Glomerular visceral epithelial cell (primary cell): ENCODE measurements around the gene SMIM1.

ENCODE experiments used
- DNase-seq: peaks from one replicate; pipeline ENCODE4 v3.0.0-alpha.2; 2016; ENCODE audit errors: extremely low spot score

The SMIM1 gene

DNA sequence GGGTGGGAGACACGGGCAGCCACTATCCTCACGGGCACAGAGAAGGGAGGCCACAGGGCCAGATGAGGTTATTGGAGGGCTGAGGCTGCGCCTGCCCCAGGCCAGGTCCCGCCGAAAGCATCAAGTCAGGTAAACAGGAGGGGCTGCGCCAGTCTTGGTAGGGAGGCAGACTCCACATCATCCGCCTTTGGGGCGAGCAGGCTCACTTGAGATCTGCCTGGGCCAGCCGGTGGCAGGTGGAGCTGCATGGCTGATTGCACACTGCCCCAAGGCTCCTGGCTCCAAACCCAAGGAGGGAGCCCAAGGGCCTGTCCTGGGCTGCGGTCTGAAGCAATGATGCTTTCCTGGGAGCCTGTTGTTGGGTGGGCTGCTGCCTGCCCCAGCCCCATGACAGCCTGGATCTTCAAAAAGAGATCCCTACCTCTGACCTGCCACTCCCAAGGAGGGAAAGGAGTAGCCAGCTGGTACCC lies 4.6 kb downstream of the SMIM1 start:
- DNase-seq: no peak

DNA sequence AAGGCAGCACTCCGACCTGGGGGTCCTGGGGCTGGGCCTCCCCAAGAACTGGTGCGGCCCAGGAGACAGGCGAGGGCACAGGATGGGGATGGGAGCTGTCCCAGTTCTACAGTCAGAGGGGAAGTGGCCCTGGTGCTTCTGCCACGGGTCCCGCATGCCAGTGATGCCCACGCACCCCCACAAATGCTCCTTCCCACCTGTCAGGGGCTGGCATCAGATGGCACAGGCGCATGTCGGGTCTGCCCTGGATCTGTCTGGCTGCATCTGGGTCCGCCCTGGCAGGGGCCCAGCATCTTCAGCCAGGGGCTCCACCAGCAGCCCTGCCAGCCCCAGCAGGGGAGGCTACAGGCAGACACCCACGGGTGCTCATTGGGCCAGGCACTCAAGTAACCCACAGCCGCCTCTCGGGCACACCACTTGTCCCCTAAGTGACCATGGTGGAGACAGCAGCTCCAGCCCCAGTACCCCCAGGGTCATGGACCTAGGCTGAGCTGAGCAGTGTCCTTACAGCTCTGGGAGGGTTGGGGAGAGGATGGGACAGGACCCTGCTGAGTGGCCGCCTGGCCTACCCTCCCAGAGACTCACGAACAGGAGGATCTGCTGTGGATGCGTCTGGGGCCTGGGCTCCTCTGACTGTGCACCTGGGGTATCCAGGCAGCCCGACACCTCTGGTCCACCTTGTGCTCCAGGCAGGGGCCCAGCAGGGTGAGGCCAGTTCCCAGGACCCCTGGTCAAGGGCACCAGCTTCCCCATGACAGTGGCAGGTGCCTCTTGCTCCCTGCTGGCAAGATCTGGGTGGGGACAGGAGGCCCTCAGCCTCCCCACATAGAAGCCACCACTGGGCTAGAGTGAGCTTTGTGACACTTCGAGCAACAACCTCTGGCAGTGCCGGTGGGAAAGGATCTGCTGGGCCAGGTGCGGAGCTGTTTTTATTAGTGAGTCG lies 5.4 kb downstream of the SMIM1 start:
- no peak for DNase-seq

DNA sequence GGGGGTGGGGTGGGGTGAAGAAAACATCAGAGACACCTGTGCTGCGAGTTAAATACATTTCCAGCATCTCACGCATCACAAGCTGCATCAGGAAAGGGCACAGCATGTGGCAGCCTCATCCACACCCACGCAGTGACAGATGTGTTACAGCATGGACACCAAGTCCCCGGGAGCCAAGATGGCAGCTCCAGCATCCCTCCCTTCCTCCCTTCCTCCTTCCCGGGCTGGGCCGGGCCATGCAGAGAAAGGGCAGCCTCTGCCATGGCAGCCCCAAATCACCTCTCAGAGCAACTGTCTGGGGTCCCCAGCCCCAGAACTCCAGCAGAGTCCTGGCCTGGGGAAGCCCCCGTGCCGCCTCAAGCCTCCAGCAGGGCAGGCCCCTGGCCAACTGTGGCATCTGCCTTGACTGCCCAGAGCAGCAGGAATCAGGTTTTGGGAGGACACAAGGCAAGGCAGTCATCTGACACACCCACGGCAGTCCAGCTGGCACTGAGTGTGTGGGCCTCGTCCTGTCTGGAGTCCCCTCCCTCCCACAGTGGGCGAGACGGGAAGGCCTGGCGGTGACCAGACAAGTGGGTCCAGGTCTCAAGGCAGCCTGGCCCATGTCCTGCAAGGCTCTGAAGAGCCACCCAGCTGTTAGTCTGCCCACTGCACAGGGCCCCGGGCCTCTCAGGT lies 6.2 kb downstream of the SMIM1 start:
- no peak for DNase-seq

DNA sequence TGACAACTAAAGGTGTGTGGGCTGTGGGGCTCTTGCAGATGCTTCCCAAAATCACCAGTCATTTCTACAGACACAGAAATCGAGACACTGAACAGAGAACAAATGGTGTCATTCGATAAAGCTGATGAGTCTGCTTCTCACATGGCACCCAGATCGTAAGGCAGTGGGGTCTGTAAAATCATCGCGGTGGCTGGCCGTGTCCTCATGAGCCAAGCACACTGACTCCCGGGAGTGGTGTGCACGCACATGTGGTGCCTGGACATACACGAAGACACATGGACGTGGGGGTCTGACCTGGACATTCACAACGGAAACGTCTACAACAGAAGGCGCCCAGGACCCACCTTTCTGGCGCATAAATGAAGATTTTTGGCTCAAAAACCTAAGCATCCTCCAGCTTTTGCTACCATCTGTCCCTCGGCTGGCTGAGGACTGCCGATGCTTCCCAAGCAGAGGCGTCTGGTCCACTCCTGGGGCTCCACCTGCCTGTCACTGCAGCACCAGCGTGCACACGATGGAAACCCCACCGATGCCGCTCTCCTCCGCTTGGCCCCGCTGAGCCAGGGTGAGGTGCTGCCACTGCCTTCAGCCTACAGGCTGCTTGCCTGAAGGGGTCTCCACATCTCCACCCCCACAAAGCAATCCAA lies 6.8 kb downstream of the SMIM1 start:
- DNase-seq: no peak

DNA sequence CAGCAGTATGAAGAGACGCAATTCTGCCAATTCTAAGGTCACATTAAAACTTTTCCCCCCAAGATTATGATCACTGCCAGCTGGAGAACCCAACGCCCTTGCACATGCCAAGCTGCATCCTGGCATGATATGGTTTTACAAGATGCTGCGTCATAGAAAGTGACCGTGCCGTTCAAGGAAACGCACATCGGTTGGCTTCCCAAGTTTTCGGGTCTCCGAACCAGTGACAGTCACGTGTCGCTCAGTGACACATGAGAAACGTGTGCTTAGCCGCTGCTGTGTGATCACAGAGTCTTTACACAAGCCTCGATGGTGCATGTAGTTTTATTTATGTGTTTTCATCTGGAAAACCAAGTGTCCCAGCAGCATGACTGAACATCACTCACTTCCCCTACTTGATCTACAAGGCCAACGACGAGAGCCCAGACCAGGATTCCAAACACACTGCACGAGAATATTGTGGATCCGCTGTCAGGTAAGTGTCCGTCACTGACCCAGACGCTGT lies 7.4 kb downstream of the SMIM1 start:
- DNase-seq: no peak

DNA sequence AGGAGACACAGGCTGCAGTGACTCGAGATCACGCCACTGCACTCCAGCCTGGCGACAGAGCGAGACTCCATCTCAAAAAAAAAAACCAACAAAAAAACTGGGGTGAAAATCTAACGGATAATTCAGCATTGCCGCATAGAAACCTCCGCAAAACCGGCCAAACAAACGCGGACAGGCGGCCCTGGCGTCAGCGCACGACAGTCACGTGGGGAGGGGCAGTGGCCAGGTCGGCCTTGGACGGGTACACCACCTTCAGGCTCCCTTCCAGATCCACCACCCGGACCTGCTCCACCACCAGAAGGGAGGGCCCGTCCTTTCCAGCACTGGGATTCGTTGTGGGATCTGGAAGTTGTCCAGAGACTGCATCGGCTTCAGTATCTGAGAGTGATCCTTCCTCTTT lies 8.4 kb downstream of the SMIM1 start:
- no peak for DNase-seq

DNA sequence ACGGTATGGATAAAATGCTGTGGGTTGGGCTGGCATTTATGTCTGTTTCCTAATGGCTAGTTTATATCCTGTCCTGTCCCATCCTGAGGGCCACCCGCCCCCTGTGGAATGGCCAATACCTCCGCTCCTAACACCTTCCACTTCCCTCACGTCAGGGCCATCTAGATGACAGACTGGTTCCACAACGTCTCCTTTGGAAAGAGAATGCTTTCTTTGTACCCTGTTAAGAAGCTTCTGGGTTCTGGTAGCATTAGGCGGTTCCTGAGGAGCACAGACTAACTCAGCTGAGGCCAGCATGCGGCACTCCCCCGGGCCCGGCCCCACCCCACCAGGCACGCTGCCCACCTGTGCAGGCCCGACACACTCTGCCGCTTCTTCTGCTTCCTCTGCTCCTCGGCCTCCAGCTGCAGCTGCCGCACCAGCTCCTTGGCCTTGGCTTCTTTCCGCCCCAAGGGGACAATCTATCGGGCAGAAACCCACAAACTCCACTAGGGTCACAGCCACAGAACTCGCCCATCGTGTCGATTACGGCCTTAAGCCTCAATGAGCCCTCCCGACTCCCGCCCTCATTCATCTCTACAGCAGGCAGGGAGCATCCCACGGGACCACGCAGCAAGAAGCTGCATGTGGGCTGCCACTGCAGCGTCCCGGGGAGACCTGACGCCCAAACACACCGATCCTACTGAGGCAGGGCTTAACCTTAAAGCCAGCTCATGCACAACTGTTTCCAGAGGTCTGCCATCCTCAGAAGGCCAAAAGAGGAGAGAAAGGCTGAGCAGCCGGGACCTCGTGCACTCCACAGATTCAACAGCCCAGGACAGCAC lies 11.3 kb downstream of the SMIM1 start:
- no peak for DNase-seq

DNA sequence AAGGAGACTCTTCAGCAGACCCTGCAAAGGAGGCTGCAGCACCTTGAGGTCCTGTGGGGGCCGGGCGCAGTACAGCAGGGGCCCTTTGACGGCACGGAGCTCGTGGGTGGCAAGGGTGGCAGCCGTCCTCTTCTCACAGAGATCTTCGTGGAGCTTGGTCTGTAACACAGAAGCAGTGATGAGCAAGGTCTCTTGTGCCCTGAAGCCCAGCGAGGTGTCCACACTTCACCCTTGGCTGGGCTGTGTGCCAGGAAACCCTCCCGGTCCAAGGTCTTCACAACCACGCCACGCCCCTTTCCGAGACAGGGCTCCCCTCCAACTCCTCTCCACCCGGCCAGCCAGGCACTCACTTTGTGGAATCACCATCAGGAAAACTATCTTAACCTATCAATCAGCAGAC lies 12.5 kb downstream of the SMIM1 start:
- no peak for DNase-seq

DNA sequence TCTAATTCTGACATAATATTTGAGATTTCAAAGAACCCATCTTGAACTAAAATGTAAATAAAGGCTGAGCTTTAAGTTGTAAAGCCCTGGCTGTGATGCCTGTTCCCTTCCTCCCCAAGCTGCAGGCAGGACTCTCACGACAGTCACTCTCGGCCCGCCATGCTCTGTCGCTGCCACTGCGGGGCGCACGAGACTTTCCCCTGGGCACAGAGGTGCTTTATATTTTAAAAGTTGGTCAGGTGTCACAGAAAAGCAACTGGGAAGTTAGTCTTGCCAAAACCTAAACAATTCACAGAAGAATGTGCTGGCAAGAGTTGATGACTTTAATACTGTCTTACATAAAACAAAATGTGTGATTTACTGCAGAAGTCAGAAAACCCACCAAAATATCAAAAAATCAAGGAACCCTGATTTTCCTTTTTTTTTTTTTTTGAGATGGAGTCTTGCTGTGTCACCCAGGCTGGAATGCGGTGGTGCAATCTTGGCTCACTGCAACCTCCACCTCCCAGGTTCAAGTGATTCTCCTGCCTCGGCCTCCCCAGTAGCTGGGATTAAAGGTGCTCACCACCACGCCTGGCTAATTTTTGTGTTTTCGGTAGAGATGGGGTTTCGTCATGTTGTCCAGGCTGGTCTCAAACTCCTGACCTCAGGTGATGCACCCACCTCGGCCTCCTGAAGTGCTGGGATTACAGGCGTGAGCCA lies 13.1 kb downstream of the SMIM1 start:
- no peak for DNase-seq

DNA sequence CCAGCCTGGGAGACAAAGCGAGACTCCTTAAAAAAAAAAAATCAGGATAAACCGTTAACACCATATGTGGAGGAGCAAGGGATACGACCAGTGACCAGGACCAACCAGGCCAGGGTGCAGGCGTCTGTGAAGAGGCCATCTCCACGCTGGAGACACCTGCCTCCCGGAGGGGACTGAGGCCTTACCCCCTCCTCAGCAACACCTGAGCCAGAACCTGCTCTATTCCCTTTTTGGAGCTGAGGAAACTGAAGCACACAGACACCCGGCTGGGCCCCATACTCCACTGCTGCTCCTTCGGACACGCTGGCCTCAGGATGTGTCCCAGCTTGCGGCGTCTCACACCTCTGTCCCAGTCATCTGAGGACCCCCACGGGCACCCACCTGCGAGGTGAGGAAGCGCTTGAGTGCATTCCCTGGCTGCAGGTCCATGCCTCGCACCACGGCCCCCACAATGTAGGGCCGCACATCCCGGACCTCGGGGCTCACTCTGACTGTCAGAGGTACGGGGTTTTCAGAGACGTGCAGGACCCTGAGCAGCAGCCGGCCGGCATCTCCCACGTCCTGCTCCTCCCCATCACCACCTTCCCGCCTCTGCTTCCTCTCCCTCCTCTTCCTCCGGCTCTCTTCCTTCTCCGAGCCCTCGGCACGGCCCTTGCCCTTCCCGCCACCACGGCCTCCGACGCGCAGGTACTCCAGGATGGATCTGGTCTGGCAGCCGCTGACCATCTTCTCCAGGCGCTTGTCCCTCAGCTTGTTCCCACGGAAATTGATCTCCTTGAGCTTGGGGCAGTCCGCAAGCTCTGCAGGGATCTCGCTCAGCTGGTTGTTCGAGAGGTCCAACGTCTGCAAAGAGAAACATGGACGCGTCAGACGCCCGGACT lies 14.2 kb downstream of the SMIM1 start:
- no peak for DNase-seq

DNA sequence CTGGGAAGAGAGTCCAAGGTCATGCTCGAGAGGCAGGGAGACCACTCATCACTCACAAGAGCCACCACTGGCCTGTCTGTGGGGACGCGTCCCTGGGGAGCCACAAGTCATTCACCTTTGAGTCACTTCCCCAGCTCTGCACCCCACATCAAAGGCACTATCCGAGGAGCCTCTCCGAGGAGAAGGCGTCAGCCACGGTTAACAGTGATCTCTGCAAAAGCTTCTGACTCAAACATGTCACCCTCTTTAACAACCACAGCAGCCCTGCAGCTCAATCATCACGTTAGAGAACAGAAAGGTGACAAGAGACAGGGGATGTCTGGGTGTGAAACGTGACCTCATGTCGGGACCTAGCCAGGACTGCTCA lies 14.8 kb downstream of the SMIM1 start:
- DNase-seq: no peak

DNA sequence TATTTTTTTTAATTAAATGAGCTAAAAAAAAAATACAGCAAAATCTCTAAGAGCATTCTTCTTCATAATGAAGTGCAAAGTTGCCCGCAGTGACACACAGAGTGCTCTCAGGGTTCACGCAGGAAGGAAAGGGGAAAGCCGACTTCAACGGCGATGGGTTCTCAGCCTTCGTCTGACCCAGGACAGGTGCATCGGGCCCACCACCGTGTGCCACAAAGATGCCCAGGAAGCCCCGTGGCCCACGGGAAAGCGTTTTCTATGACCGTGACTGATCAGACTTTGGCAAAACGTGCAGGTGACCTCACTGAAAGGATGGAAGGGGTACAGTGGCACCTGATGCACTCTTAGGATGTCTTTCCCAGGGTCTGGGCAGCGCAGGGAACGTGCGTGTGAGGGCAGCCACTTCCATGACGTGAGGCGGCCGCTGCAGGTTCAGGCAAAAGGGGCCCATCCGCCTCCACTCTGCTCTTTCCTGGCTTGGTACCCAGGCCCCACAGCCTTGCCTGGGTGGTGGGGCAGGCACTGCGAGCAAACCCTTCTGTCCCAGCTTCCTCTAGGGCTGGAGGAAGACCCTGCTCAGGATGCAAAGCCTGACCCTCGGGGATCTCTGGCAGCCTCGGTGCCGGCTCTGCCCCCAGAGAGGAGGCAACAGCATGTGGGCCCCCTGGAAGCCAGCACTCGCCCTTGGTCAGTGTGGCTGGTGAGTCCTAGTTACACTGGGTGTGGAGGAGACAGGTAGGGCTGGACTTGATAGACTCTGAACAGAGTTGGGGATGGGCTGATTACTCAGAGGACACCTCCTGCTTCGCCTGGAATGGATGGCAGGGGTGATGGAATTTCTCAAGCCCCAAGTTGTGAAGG lies 15.4 kb downstream of the SMIM1 start:
- no peak for DNase-seq

DNA sequence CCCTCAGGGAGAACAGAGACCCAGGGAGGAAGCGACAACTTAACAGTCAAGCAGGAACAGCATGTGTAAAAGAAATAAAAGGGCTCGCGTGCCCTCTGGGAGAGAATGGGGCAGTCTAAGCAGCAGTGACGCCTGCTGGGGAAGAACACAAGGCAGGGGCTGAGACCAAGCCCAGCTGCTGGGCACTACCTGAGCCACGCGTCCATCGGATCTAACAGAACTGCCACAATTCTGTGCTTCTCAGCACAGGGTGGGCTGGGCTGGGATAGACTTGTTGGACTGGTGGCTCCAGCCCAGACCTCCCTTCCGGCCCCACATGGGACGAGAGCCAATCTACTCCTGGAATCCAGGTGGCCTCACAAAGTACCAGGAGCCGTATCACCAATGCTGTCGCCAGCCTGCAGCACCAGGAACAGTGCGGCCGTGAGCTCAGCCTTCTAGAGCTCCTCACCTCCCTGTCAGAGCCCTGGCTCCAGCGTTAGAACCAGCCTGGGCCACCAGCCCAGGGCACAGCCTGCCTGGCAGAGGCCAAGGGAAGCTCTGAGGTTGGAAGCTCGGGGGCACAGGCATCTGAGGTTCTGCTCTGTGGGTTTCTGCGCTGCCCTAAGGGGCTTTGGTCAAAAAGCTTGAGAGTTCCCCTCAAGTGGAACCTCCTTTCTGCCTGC lies 16.3 kb downstream of the SMIM1 start:
- DNase-seq: no peak

DNA sequence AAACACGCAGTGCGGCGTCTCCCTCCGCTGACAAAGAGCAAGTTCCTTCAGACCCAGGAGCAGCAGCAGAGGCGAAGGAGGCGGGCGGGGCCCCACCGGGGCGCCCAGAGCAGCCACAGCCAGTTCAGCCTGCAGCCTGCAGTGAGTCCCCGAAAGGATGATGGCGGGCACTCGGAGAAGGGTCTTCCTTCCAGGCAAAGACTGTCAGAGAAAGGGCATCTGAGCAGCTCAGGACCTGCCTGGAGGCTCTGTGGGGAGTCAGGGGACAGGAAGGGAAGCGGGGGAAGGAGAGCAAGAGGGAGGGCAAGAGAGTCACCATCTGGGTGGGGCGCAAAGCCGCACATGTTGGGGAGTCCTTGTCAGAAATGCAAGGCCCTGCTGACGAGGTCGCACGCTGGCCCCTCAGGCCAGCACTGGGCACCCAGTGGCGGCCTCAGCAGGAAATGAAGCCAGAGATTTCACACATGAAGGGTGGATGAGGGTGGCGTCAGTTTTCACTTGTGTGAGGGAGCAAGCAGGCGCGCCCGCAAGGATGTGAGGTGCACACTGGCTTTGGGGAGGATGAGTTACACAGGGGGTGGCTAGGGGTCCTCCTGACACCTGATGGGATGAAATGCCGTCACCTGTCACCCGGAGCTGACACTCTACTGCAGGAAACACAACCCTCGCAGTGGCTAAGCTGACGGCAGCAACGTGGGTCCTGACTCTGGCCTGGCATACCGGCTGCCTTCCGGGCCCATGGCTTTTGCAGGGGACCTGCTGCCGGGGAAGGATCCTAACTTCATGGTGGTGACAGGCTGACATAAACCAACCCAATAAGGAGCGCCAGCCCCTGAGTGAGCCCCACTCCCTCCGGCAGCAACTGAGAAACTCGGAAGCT lies 17.1 kb downstream of the SMIM1 start:
- no peak for DNase-seq

DNA sequence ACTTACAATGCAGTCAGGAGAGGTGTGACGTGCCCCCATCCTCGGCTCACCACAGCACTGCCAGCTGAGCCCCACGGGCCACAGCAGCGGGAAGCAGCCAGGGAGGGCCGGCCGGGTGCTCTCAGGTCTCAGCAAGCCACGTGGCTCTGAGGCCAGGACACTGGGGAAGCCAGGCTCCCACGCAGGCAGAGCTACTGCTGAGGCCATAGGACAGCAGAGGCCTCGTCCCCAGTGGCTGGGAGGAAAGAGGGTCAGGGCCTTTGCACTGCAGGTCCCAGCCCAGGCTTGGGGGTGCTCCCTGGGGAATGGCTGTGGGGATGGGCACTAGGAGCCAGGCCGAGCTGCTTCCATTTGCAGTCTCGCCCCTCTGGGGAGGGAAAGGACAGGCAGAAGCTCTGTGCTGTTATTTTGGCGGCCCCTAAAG lies 18.0 kb downstream of the SMIM1 start:
- DNase-seq: no peak

DNA sequence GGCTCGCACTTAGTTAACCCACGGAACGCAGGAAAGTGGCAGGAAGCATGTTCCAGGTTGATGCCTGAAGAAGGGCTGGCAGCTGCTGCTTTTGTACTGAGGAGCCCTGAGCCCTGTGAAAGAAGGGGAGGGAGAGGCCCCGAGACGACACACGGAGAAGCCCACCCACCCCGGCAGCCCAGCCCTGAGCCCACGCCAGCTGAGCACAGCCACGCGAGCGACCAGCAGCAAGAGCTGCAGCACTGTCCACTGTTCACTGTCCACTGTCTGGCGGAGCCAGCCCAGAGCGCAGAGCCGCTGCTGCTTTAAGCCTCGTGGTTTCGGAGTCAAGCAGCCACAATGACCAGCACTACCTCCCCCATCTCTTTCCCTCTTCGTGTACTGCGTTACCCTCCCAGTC lies 18.4 kb downstream of the SMIM1 start:
- no peak for DNase-seq

DNA sequence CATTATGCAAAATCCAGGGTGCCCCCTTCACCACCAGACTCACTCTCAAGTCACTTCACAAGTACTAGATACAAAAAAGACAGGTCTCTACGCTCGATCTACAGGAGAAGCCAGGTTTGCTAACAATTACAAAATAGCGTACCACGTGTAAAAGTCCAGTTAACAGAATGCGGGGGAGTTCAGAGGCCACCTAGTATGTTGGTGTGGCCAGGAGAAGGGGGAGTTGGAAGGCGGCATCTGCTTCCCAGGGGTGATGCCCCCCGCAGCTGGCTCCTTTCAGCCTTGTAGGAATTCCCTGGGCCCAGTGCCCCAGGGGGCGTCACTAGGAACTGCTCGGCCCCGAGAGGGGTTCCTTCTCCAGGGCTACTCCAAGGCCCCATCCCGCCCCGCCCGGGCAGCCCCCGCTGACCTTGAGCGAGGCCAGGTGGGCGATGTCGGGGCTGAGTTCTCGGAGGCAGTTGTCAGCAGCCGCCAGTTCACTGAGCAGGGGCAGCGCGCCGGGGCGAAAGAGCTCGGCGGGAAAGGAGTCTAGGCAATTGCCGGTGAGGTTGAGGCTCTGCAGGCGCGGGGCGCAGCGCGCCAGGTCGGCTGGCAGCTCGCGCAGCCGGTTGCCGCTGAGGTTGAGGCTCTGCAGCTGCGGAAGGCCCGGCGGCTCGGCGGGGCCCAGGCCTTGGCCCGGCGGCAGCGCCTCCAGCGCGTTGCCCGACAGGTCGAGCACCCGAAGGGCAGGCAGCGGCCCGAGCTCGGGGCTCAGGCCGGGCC lies 23.1 kb downstream of the SMIM1 start:
- DNase-seq: no peak
